Esophagus muscularis mucosa (tissue), 4 donors: ENCODE measurements around the gene ITLN2.

Experiments
- EP300 ChIP-seq: sonication (generic); formaldehyde crosslinking; IDR thresholded peaks from one replicate; pipeline ENCODE4 v1.6.1; 2017; ENCODE audit warnings: antibody characterized with exemption
- POLR2A ChIP-seq: fragments of 450-650 bp; IDR thresholded peaks from one replicate; pipeline ENCODE4 v1.6.1; 2017; ENCODE audit warnings: antibody characterized with exemption, moderate library complexity, mild to moderate bottlenecking, low read depth
- POLR2AphosphoS5 ChIP-seq, 2 donors: sonication (generic); formaldehyde crosslinking; IDR thresholded peaks; one replicate each; pipeline ENCODE4 v1.6.1; 2017; ENCODE audit warnings: antibody characterized with exemption in 2 of 2
- TF ChIP-seq, protein P1 (sequence below), 3 experiments: fragments of 200-600 bp in 2 of 3; fragments of 450-650 bp in 1 of 3; sonication (generic) in 2 of 3; IDR thresholded peaks; one replicate each; pipeline ENCODE4 v1.5.1; 2017 to 2019; ENCODE audit warnings: antibody characterized with exemption in 3 of 3, mild to moderate bottlenecking in 2 of 3, moderate library complexity in 1 of 3

DNA sequence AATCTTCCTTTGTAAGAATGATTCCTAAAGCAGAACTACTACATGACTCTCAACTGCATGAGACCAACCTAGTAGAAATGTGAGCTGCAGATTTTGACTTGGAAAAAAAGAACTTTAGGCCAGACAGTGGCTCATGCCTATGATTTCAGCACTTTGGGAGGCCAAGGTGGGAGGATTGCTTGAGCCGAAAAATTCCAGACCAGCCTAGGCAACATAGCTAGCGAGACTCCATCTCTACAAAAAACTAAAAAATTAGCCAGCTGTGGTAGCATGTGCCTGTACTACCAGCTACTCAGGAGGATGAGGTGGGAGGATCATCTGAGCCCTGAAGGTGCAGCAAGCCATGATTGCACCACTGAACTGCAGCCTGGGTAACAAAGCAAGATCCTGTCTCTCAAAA is 24.7 kb upstream of the ITLN2 start:
- TF ChIP-seq, protein P1, sequence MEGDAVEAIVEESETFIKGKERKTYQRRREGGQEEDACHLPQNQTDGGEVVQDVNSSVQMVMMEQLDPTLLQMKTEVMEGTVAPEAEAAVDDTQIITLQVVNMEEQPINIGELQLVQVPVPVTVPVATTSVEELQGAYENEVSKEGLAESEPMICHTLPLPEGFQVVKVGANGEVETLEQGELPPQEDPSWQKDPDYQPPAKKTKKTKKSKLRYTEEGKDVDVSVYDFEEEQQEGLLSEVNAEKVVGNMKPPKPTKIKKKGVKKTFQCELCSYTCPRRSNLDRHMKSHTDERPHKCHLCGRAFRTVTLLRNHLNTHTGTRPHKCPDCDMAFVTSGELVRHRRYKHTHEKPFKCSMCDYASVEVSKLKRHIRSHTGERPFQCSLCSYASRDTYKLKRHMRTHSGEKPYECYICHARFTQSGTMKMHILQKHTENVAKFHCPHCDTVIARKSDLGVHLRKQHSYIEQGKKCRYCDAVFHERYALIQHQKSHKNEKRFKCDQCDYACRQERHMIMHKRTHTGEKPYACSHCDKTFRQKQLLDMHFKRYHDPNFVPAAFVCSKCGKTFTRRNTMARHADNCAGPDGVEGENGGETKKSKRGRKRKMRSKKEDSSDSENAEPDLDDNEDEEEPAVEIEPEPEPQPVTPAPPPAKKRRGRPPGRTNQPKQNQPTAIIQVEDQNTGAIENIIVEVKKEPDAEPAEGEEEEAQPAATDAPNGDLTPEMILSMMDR (IDR thresholded peaks at IDR 0.05): no peak
- TF ChIP-seq POLR2A (no peak), EP300 (no peak), POLR2AphosphoS5 (IDR thresholded peaks at IDR 0.05) (no peak)
